Measurements from ENCODE around the gene FER1L5. TPM values are rescaled to one million over a fixed set of nuclear protein-coding genes. Genes with fewer than 3 reads are reported as not detected.
"Not testable (repeated sequence)": the region's sequence is repeated elsewhere in the genome, so short reads cannot be mapped to it uniquely, and the experiment has no call there.

Gene FER1L5
- total RNA-seq, 1 donor from 2014 or later, result 0.05 TPM

GRCh38 chr2:96663177-96663576, 20.6 kb downstream of the FER1L5 start:
- no peak overlapping the region for H3K4me3 ChIP-seq
- H3K27ac ChIP-seq (replicated peaks), result no peak overlapping the region
- H3K9me3 ChIP-seq (replicated peaks), result peaks cover 12% of the 10 kb centered on the region
- intact Hi-C loops (cut with micrococcal nuclease), result no loop called here
- H3K27me3 ChIP-seq (ENCODE audit: low read depth), result no peaks in the 10 kb centered on the region
- TF ChIP-seq, protein P1, sequence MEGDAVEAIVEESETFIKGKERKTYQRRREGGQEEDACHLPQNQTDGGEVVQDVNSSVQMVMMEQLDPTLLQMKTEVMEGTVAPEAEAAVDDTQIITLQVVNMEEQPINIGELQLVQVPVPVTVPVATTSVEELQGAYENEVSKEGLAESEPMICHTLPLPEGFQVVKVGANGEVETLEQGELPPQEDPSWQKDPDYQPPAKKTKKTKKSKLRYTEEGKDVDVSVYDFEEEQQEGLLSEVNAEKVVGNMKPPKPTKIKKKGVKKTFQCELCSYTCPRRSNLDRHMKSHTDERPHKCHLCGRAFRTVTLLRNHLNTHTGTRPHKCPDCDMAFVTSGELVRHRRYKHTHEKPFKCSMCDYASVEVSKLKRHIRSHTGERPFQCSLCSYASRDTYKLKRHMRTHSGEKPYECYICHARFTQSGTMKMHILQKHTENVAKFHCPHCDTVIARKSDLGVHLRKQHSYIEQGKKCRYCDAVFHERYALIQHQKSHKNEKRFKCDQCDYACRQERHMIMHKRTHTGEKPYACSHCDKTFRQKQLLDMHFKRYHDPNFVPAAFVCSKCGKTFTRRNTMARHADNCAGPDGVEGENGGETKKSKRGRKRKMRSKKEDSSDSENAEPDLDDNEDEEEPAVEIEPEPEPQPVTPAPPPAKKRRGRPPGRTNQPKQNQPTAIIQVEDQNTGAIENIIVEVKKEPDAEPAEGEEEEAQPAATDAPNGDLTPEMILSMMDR (IDR thresholded peaks at IDR 0.05; ENCODE audit: borderline replicate concordance), result no peak
- DNase-seq, result no peak
- peaks cover 13% of the 10 kb centered on the region for H3K4me1 ChIP-seq
- no peaks in the 10 kb centered on the region for H3K36me3 ChIP-seq

- TF ChIP-seq, protein P1 (IDR thresholded peaks at IDR 0.05; ENCODE audit: borderline replicate concordance), result no peak
- intact Hi-C loops (cut with micrococcal nuclease), result no loop called here
- DNase-seq, result no peak
- H3K36me3 ChIP-seq, result no peaks in the 10 kb centered on the region
- peaks cover 12% of the 10 kb centered on the region for H3K9me3 ChIP-seq (replicated peaks)
- peaks cover 13% of the 10 kb centered on the region for H3K4me1 ChIP-seq
- H3K4me3 ChIP-seq, result no peak overlapping the region
- H3K27me3 ChIP-seq (ENCODE audit: low read depth), result no peaks in the 10 kb centered on the region
- H3K27ac ChIP-seq (replicated peaks), result no peak overlapping the region
These were observed 21.3 kb downstream of the FER1L5 start for GRCh38 chr2:96663829-96664228.

- TF ChIP-seq, protein P1 (IDR thresholded peaks at IDR 0.05; ENCODE audit: borderline replicate concordance), result no peak
- intact Hi-C loops (cut with micrococcal nuclease), result no loop called here
These were observed 21.9 kb downstream of the FER1L5 start for GRCh38 chr2:96664366-96664925.

GRCh38 chr2:96665083-96665569, 22.6 kb downstream of the FER1L5 start:
- DNase-seq, result no peak
- Histone ChIP-seq H3K4me3 (no peak overlapping the region), H3K27me3 (ENCODE audit: low read depth) (peaks cover under 1% of the 10 kb centered on the region), H3K4me1 (peaks cover 13% of the 10 kb centered on the region), H3K36me3 (no peaks in the 10 kb centered on the region), H3K27ac (replicated peaks) (peak overlapping the region; percentile 62), H3K9me3 (replicated peaks) (peaks cover 12% of the 10 kb centered on the region)
- TF ChIP-seq, protein P1 (IDR thresholded peaks at IDR 0.05; ENCODE audit: borderline replicate concordance), result no peak
- intact Hi-C loops (cut with micrococcal nuclease), result no loop called here

More at GRCh38 chr2:96664366-96664925, 21.9 kb downstream of the FER1L5 start:
- H3K36me3 ChIP-seq, result no peaks in the 10 kb centered on the region
- DNase-seq, result no peak
- H3K4me3 ChIP-seq, result no peak overlapping the region
- peaks cover 13% of the 10 kb centered on the region for H3K4me1 ChIP-seq
- peak overlapping the region; percentile 62 for H3K27ac ChIP-seq (replicated peaks)
- peaks cover 12% of the 10 kb centered on the region for H3K9me3 ChIP-seq (replicated peaks)
- H3K27me3 ChIP-seq (ENCODE audit: low read depth), result no peaks in the 10 kb centered on the region

- H3K36me3 ChIP-seq; intact Hi-C loops (cut with micrococcal nuclease); H3K4me3 ChIP-seq; H3K27me3 ChIP-seq (ENCODE audit: low read depth); DNase-seq: not testable (repeated sequence)
- peaks cover 12% of the 10 kb centered on the region for H3K9me3 ChIP-seq (replicated peaks)
- peaks cover 13% of the 10 kb centered on the region for H3K4me1 ChIP-seq
- H3K27ac ChIP-seq (replicated peaks), result peak overlapping the region; percentile 62
These were observed 23.2 kb downstream of the FER1L5 start for GRCh38 chr2:96665717-96666116.

GRCh38 chr2:96668771-96669170, 26.2 kb downstream of the FER1L5 start:
- TF ChIP-seq, protein P1 (IDR thresholded peaks at IDR 0.05; ENCODE audit: borderline replicate concordance), result no peak
- intact Hi-C loops (cut with micrococcal nuclease), result no loop called here
- DNase-seq, result no peak

More at GRCh38 chr2:96668771-96669170, 26.2 kb downstream of the FER1L5 start:
- peaks cover 10% of the 10 kb centered on the region for H3K9me3 ChIP-seq (replicated peaks)
- H3K4me3 ChIP-seq, result no peak overlapping the region
- no peak overlapping the region for H3K27ac ChIP-seq (replicated peaks)
- peaks cover 13% of the 10 kb centered on the region for H3K4me1 ChIP-seq
- peaks cover 7% of the 10 kb centered on the region for H3K27me3 ChIP-seq (ENCODE audit: low read depth)
- no peaks in the 10 kb centered on the region for H3K36me3 ChIP-seq

All from left ventricle myocardium inferior (tissue), 1 donor.